GM12874 (cell line): Measurements from ENCODE around the gene NATD1.

Experiments
- CTCF ChIP-seq: IDR thresholded peaks from 2 replicates; pipeline ENCODE4 v1.5.1; 2011; ENCODE audit warnings: low read depth, mild to moderate bottlenecking, control low read depth, low read length, moderate library complexity; ENCODE audit not compliant: insufficient read depth

Gene NATD1

GRCh38 chr17:21292867-21293830 lies 39.9 kb upstream of the NATD1 start:
- no peak for TF ChIP-seq CTCF

GRCh38 chr17:21291862-21292261 lies 38.7 kb upstream of the NATD1 start:
- TF ChIP-seq CTCF: no peak

- TF ChIP-seq CTCF: no peak
Observed at GRCh38 chr17:21291357-21291756, 38.1 kb upstream of the NATD1 start.

- TF ChIP-seq CTCF: no peak
Observed at GRCh38 chr17:21289902-21290571, 36.8 kb upstream of the NATD1 start.

- no peak for TF ChIP-seq CTCF
Observed at GRCh38 chr17:21289175-21289901, 36.1 kb upstream of the NATD1 start.

GRCh38 chr17:21288571-21289017 lies 35.4 kb upstream of the NATD1 start:
- TF ChIP-seq CTCF: 0 out of 2 replicates have a peak, but pooled peaks have one; percentile 10
